NCI-H2196 (cell line): ENCODE measurements around the gene KIFC3.
A peak's percentile ranks its signal among the peaks of the same experiment; 100 is the strongest.
"Not testable (repeated sequence)": the region's sequence is repeated elsewhere in the genome, so short reads cannot be mapped to it uniquely, and the experiment has no call there.

Experiments used
- DNase-seq: peaks from one replicate; lab custom pipeline; 2025; ENCODE audit not compliant: unreplicated experiment; lab: John Stamatoyannopoulos, UW

The KIFC3 gene

DNA sequence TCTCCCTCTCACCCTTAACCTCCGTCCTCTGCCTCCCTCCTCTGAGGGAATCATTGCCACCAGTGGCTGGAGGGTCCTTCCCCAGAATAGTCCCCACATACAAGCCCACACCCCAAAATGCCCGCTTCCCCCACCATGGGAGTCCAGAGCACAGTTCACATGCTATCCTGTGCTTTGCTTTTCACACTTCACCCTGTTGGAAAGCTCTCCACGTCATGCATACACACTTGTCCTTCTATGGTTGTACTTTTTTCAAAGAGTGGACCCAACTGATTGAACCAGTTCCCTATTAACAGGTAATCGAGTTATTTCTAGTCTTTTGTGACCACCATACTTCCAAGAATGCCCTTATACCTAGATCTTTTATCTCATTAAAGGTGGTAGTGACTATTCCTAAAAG lies 23.8 kb upstream of the KIFC3 start:
- no peak for DNase-seq

DNA sequence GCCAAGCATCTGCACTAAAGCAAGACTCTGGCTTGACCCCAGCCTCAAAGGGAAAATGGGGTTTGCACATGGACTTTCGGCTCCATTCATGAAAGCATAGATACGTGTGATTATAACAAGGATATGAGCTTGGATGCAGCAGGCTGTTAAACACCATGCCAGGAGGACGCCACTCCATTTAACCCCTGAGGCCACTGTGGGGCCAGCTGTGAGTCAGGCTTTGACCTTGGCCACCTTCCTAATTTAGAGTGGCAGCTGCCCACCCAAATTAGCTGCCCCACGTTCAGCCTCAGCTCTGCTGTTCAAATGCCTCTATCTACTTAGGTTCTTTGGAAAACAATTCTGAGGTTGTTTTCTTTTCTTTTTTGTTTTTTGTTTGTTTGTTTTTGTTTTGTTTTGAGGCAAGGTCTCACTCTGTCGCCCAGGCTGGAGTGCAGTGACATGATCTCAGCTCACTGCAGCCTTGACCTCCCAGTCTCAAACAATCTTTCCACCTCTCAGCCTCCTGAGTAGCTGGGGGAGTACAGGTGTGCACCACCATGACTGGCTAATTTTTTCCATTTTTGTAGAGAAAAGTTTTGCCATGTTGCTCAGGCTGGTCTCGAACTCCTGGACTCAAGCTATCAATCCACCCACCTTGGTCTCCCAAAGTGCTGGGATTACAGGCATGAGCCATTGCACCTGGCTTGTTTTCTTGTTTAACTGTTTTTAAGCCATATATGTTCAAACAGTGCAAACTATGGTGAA lies 23.2 kb upstream of the KIFC3 start:
- no peak for DNase-seq

DNA sequence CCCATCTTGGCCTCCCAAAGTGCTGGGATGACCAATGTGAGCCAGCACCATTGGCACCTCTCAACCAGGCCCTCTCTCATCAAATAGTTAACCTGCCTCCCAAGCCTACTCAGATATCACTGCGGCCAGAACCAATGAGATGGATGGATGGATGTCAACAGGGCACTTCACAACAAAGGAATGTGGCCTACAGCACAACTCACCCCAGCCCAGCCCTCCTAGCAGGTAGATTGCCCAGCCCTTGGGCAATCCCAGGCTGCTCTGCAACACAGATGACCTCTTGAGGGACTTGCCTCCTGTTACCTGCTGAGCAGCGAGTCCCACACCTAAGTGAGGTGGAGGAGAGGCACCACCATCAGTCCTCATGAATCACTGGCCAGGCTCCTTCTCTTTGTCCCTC lies 22.6 kb upstream of the KIFC3 start:
- DNase-seq: peak; percentile 20

DNA sequence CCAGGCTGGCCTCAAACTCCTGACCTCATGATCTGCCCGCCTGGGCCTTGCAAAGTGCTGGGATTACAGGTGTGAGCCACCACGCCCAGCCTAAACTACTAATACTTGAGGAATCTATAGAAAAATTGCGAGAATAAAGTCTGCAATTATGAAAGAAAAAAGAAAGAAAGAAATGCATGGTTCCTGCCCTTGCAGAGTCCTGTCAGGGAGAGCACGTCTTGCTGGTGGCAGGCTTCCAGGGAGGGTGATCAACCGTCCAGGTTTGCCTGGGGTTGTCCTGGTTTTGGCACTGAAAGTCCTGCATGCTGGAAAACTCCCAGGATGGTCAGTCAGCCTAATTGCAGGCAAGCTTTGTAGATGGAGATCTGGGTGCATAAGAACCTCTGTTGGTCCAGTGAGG lies 21.5 kb upstream of the KIFC3 start:
- DNase-seq: no peak

DNA sequence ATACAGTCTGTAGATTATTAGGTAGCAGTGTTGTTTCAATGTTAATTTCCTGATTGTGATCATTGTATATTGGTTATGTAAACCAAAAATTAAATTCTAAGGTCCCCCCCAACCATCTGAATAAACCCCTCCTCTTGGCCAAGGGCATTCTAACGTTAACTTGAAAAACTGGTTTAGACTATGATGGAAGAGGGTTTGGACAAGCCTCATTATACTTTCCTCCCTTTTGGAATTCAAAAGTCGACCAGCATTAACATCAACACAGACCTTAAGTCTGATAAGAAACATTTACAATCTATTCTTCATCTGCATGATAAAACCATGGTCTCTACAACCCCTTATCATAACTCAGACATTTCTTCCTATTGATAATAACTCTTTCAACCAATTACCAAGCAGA lies 20.6 kb upstream of the KIFC3 start:
- no peak for DNase-seq

DNA sequence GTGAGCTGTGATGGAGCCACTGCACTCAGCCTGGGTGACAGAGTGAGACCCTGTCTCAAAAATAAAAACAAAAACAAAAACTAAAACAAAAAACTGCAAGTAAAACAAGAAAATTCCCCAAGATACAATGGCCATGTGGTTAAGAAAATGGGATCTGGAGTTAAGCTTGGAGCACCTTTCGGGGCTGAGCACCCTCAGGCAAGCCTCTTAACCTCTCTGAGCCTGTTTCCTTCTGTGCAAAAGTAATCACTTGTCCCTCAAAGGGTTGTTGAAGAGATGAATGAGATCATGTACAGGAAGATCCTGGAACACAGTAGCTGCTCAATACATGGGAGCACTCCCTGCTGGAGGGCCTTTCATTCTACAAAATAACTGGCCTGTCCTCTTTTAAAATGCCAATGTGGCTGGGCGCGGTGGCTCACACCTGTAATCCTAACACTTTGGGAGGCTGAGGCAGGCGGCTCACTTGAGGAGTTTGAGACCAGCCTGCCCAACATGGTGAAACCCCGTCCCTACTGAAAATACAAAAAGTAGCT lies 19.8 kb upstream of the KIFC3 start:
- DNase-seq: no peak

DNA sequence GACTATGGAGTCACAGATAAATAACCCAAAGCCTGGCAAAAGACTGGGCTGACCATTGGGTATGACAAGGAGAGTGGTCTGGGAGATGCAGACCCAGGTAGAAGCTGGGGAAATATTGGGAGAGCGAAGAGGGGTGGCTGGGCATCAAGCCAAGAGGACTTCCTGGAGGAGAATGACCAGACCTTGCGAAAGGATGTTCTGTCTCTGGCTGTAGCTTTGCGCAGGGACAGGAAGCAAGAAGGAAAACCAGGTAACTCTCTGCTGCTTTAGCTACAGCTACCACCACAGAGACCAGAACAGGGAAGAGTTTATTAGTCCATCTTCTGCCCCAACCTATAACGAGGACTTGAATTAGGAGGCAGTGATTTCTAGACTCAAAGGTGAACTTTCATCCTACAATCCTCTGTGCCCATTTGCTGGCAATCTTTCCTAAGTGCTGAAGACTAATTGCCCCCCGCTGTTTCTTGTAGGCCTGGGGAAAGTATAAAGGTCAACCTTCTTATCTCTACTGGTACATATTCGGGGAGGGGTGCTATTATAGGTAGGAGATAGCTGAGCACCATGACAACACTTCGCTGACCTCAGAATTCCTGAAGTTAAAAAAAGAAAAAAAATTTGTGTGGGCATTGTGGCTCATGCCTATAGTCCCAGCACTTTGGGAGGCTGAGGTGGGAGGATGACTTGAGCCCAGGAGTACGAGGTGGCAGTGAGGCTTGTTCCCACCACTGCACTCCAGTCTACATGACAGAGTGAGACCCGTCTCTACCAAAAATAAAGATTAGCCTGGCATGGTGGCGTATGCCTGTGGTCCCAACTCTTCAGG lies 19.1 kb upstream of the KIFC3 start:
- no peak for DNase-seq

DNA sequence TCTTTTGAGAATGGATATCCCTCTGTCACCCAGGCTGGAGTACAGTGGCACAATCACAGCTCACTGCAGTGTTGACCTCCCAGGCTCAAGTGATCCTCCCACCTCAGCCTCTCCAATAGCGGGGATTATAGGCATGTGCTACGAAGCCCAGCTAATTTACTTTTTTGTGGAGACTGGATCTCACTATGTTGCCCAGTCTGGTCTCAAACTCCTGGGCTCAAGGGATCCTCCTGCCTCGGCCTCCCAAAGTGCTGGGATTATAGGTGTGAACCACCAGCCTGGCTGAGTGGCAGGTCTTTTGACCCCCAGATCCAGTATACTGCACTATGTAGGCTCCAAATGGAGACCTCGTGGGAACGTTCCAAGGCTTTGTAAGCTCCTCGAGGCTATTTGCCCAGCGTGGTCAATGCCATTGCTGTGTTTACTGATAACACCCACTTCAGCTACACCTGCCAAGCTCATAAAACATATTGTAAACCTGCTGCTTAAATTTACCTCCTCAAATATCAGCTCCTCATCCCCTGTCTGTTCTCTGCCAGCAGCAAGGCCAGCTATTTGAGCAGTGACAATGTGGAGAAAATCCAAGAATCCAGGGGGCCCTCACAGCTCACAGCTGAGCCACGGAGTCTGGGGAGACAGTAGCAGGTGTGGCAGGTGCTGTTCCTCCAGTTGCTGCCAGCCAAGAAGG lies 16.2 kb upstream of the KIFC3 start:
- DNase-seq: peak; percentile 62

DNA sequence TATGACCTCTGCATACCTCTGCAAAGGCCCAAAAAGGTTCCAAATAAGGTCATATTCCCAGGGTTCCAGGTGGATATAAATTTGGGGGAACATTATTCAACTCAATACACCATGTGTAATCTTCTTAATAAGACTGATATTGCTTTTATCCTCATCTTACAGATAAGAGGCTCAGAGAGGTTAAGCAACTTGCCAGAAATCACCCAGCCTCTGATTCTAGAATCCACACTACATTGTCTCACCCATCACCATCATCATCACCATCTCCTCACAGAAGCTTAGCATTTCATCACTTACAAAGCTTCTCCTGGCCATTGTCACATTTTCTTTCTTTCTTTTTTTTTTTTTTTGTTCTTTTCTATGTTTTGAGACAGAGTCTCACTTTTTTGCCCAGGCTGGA lies 15.4 kb upstream of the KIFC3 start:
- no peak for DNase-seq

DNA sequence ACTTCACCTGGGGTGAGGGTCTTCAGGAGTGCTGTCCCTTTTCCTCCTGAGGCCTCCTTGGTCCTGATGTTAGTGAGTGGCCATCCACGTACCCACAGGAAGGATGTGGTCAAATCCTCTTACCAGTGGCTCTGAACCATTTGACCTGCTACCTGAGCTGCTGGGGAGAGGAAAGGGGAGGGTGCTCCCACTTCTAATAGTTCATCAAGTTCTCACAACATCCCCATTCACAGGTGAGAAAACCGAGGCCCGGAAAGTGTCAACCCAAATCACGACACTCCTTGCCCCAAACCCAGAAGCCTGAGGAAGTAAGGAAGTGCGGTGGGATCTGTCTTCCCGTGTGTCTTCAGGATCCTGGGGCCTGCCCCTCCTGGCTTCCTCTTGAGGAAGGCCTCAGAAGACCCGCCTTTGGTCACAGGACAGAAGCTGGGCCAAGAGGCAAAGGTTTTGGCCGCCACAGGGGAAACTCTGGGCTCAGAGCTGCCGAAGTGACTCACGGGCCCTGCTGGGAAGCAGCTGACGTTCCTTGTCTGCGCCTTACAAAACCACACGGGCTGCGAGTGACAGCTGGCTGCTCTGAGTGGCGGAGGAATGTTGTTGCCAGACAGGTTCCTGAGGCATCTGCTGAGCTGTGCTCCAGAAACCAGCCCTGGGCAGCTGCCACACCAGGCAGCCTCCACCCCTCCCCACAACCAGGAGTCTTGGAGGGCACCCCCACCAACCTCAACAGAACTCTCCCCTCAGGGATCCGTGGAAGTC lies 13.9 kb upstream of the KIFC3 start:
- DNase-seq: peak; percentile 63

DNA sequence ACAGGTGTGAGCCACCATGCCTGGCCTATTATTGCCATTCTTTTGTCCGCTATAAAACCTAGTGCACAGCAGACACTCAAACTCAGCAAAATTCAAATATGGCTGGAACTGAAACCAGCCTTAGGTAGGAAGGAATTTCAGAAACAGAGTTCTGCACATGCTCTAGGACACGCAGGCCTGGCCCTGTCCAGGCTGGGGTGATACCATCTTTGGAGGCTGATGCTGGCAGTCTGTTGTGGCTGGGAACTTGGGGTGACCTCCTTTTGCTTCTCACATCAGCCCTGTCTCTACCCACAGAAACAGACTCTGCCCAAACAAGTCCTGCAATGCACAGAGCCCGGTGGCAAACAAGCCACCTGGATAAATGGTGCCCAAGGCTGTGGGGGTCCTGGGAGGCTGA lies 12.6 kb upstream of the KIFC3 start:
- DNase-seq: no peak

DNA sequence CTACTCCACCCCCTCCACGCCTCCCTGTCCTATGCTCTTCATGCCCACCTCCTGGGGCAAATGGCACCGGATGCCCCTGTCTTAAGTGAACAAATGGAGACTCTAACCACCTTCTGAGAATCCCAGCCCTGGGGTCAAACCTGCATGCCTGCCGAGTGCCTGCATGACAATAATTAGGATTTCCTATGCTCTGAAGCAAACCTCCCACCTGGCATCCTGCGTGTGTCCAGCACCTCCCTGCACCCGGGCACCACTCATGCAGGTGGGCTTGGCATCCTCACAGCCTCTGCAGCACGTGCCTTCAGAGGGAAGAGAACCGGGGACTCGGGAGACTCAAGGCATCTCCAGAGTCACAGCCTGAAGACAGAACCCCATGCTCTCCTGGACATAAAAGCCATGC lies 11.2 kb upstream of the KIFC3 start:
- DNase-seq: no peak

DNA sequence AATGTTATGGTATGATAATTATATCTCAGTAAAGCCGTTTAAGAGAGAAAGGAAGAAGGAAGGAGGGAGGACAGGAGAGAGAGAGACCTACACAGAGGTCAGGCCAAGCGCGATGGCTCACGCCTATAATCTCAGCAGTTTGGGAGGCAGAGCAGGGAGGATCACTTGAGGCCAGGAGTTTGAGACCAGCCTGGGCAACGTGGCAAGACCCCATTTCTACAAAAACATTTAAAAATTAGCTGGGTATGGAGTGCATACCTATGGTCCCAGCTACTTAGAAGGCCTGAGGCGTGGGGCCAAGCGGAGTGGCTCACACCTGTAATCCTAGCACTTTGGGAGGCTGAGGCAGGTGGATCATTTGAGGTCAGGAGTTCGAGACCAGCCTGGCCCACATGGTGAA lies 9.0 kb upstream of the KIFC3 start:
- DNase-seq: not testable (repeated sequence)

DNA sequence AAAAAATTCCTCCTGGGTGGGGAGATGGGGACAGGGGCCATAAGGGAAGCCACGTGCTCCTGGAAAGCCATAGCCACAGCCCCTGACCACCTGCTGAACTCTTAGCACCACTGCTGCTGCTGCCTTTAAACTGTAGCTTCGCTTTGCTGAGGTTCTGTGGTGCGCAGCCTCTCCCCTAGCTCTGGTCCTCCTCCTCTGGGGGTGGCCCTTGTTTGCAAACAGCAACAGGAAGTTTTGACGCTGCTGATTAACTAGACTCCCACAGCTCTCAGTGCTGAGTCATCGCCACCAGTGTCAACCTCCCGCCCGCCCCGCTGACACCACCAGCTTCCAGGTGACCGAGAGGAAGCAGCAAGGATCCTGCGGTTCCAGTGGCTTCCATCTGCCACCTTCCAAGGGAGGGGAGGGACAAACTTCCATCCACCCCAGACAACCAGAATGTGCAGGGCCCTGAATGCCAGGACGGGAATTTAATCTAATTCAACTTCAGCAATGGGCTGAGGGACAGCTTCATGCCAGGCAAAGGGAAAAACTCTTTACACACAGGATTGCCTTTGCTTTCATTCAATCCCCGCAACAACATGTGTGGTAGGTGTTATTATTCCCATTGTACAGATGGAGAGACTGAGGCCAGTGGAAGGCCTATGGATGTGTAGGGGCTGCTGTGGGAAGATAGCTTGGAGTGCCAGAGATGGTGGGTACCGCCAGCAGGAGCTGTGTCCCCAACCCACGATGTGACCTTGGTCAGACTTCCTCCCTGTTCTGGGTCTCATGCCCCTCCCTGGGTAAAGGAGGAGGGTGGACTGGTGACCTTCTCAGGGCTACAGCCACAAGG lies 8.1 kb upstream of the KIFC3 start:
- no peak for DNase-seq

DNA sequence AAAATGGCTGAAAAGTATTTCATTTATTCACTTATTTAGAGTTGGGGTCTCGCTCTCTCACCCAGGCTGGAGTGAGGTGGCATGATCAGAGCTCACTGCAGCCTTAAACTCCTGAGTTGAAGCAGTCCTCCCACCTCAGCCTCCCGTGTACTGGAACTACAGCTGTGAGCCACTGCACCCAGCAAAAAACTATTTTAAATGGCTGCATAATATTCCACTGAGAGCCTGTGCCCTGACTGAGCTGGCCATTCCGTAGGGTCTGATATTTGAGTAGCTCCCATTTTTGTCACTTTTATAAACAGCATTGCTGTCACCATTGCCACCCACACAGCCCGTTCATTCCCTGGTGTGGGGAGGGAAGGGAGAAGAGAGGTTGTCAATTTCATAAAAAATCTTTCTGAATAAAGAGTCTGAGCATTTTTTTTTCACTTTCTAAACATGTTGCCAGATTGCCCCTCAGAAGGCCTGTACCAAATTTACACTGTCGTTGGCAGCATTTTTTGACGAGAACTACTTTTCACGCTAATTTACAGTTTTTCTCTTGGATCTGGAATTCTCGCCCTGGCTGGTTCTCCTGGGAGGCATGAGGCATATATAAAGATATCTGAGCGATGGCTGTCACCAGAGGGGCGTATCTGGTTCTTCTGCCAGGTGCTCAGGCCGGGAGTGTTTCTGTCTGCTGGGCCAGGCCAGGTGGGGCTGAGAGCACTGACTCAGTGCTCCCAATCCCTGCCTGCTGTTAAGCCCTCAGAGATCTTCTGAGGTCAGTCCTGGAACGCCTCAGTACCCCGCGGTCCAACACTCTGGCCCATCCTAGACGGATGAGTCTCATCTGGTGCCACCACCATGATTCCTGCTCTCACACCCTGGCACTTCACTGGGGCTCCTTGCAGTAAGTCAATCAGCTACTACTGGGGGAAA lies 7.2 kb upstream of the KIFC3 start:
- no peak for DNase-seq

DNA sequence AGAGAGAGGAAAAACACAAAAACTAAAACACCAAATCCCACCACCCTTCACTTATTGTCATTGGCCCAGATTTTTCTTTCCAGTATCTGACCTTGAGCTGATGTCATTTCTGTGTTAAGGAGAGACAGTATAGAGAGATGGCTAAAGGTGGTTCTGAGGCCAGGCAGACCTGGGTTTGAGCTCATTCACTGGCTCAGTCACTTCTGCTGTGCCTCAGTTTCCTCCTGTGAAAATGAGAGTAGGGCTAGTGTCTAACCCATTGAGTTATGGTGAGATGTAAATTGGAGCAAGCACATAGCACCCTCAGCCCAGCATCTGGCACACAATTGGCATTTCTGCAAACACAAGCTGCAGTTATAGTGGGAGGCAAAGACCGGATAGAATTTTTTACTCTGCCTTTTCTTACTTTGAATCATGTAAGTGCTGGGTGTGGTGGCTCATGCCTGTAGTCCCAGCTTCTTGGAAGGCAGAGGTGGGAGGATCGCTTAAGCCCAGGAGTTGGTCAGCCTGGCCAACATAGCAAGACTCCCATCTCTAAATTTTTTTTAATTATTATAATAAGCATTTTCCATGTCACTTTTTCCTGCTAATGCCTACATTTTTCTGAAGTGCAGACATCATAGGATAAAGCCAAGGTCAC lies 6.4 kb upstream of the KIFC3 start:
- DNase-seq: no peak

DNA sequence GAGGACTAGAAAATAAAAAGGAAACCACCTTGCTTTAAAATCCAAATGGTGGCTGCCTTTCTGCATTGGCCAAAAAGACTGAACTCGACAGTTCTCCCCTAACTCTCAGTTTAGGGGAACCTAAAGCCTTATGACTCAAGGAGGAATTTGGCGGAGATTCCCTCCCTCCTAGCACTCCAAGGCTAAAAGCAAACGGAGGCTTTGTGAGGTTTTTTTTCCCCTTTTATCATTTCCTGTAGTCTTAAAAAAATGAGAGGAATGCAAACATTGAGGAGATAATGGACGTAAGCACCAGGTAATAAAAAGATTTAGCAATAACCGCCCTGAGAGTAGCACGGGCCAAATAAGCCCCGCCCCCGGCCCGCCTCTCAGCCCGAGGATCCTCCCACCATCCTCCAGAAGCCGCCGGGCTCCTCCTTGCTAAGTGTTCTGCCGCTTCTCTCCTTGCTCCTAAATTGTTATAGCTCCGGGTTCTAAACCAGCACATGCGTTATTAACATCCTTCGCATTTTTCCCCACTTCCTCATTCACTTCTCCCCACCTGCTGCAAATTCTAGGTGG lies 5.8 kb upstream of the KIFC3 start:
- DNase-seq: peak; percentile 59

DNA sequence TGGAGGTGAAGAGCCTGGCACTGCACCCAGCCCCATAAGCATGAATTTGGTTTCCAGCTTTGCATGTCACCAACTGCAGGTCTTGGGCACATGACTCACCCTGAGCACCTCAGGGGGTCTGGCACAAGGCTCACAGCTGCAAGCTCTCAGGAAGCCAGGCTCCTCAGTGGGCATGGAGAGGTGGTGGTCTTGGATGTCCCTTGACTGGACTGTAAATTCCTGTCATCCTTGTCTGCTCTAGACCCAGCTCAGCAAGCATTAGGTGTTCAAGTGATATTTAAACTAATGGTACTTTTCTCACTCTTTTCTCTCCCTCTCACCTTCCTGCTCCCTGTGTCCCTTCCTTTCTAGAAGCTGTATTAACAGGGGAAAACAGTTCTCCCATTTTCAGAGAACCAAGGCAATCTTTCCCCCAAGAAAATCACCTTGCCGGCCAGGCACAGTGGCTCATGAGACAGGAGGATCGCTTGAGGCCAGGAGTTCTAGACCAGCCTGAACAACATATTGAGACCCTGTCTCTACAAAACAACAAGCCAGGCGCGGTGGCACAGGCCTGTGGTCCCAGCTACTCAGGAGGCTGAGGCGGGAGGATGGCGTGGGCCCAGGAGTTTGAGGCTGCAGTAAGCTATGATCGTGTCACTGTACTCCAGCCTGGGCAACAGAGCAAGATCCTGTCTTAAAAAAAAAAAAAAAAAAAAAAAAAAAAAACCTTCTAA lies 5.1 kb upstream of the KIFC3 start:
- no peak for DNase-seq
